HepG2 (cell line): ENCODE results near the gene GATAD2B. TPM values are rescaled to one million over a fixed set of nuclear protein-coding genes. Genes with fewer than 3 reads are reported as not detected.

Experiments used
- AHDC1 ChIP-seq: sonication (generic); formaldehyde crosslinking; IDR thresholded peaks from 2 replicates; pipeline ENCODE4 v1.5.1; 2020; ENCODE audit warnings: mild to moderate bottlenecking, missing genetic modification reagents, borderline replicate concordance
- BRCA1 ChIP-seq: sonication (generic); formaldehyde crosslinking; IDR thresholded peaks from 2 replicates; pipeline ENCODE4 v1.4.0; 2020; ENCODE audit warnings: missing genetic modification reagents
- CC2D1A ChIP-seq: sonication (generic); formaldehyde crosslinking; IDR thresholded peaks from 2 replicates; pipeline ENCODE4 v1.8.1; 2023; ENCODE audit warnings: mild to moderate bottlenecking, missing genetic modification reagents
- DPF2 ChIP-seq: sonication (generic); formaldehyde crosslinking; IDR thresholded peaks from 2 replicates; pipeline ENCODE4 v1.4.0; 2020; ENCODE audit warnings: mild to moderate bottlenecking, low read depth, missing genetic modification reagents, borderline replicate concordance
- POLR2A ChIP-seq, 2 experiments: IDR thresholded peaks; 2 replicates each; pipeline ENCODE4 v1.6.1; 2011; ENCODE audit warnings: low read depth in 2 of 2, low read length in 2 of 2, mild to moderate bottlenecking in 1 of 2, moderate library complexity in 1 of 2; ENCODE audit not compliant: insufficient read depth in 1 of 2
- RBM22 ChIP-seq: fragments of 200-400 bp; formaldehyde crosslinking; optimal IDR thresholded peaks from 2 replicates; pipeline ENCODE3; 2017; ENCODE audit warnings: mild to moderate bottlenecking, low read length, moderate library complexity
- SMAD1 ChIP-seq: sonication (generic); formaldehyde crosslinking; IDR thresholded peaks from 2 replicates; pipeline ENCODE4 v1.4.0; 2020; ENCODE audit warnings: missing genetic modification reagents, low read depth, mild to moderate bottlenecking, borderline replicate concordance
- SRSF4 ChIP-seq: fragments of 200-400 bp; formaldehyde crosslinking; IDR thresholded peaks from one replicate; pipeline ENCODE4 v1.6.1; 2018; ENCODE audit warnings: mild to moderate bottlenecking, low read depth, low read length, moderate library complexity; ENCODE audit not compliant: poor library complexity, severe bottlenecking
- ZNF124 ChIP-seq: sonication (generic); formaldehyde crosslinking; IDR thresholded peaks from 2 replicates; pipeline ENCODE4 v1.4.0; 2020; ENCODE audit warnings: missing genetic modification reagents
- ZNF350 ChIP-seq: sonication (generic); formaldehyde crosslinking; IDR thresholded peaks from 2 replicates; pipeline ENCODE4 v1.4.0; 2020; ENCODE audit warnings: mild to moderate bottlenecking, low read depth, missing genetic modification reagents, borderline replicate concordance
- ZNF790 ChIP-seq: sonication (generic); formaldehyde crosslinking; IDR thresholded peaks from 2 replicates; pipeline ENCODE4 v1.8.0; 2022; ENCODE audit warnings: missing genetic modification reagents, mild to moderate bottlenecking, borderline replicate concordance
- polyA plus RNA-seq, 8 experiments: library from polyadenylated mRNA; depleted of rRNA in 3 of 8; stranded (reverse) in 7 of 8; unstranded in 1 of 8; fragments of >200 nt; fragmentation: Illumina TruSeq in 4 of 8; extraction: Trizol in 4 of 8; gene quantifications; 2 replicates each; pipeline versions ENCODE4 v1.2.1 to v1.2.3, GENCODE V29; 2011 to 2016; ENCODE audit warnings: low read depth in 4 of 8, missing spikeins in 1 of 8, mixed read lengths in 1 of 8; ENCODE audit not compliant: insufficient read depth in 1 of 8
- total RNA-seq, 5 experiments: library from RNA; depleted of rRNA; stranded (reverse); fragments of >200 nt; fragmentation: Illumina TruSeq; extraction: Trizol; gene quantifications; 2 replicates each; pipeline ENCODE4 v1.2.3, GENCODE V29; 2016; ENCODE audit warnings: low read depth in 1 of 5
- TF ChIP-seq, protein P1 (sequence below): sonication (generic); formaldehyde crosslinking; IDR thresholded peaks from 2 replicates; pipeline ENCODE4 v1.5.0; 2020; ENCODE audit warnings: mild to moderate bottlenecking, missing genetic modification reagents, borderline replicate concordance
- TF ChIP-seq, protein P2 (sequence below): sonication (generic); formaldehyde crosslinking; IDR thresholded peaks from 2 replicates; pipeline ENCODE4 v1.5.0; 2020; ENCODE audit warnings: missing genetic modification reagents

GATAD2B gene
- total and polyA plus RNA-seq, 2 of the 13 experiments (the other 11 are each of a cell fraction or from before 2014, with no cell fraction given): 3.2 to 5.2 TPM

GRCh38 chr1:153963030-153963849 lies 40.5 kb upstream of the GATAD2B start, which contains the start of gene SLC39A1 (continued):
- TF ChIP-seq, protein P1, sequence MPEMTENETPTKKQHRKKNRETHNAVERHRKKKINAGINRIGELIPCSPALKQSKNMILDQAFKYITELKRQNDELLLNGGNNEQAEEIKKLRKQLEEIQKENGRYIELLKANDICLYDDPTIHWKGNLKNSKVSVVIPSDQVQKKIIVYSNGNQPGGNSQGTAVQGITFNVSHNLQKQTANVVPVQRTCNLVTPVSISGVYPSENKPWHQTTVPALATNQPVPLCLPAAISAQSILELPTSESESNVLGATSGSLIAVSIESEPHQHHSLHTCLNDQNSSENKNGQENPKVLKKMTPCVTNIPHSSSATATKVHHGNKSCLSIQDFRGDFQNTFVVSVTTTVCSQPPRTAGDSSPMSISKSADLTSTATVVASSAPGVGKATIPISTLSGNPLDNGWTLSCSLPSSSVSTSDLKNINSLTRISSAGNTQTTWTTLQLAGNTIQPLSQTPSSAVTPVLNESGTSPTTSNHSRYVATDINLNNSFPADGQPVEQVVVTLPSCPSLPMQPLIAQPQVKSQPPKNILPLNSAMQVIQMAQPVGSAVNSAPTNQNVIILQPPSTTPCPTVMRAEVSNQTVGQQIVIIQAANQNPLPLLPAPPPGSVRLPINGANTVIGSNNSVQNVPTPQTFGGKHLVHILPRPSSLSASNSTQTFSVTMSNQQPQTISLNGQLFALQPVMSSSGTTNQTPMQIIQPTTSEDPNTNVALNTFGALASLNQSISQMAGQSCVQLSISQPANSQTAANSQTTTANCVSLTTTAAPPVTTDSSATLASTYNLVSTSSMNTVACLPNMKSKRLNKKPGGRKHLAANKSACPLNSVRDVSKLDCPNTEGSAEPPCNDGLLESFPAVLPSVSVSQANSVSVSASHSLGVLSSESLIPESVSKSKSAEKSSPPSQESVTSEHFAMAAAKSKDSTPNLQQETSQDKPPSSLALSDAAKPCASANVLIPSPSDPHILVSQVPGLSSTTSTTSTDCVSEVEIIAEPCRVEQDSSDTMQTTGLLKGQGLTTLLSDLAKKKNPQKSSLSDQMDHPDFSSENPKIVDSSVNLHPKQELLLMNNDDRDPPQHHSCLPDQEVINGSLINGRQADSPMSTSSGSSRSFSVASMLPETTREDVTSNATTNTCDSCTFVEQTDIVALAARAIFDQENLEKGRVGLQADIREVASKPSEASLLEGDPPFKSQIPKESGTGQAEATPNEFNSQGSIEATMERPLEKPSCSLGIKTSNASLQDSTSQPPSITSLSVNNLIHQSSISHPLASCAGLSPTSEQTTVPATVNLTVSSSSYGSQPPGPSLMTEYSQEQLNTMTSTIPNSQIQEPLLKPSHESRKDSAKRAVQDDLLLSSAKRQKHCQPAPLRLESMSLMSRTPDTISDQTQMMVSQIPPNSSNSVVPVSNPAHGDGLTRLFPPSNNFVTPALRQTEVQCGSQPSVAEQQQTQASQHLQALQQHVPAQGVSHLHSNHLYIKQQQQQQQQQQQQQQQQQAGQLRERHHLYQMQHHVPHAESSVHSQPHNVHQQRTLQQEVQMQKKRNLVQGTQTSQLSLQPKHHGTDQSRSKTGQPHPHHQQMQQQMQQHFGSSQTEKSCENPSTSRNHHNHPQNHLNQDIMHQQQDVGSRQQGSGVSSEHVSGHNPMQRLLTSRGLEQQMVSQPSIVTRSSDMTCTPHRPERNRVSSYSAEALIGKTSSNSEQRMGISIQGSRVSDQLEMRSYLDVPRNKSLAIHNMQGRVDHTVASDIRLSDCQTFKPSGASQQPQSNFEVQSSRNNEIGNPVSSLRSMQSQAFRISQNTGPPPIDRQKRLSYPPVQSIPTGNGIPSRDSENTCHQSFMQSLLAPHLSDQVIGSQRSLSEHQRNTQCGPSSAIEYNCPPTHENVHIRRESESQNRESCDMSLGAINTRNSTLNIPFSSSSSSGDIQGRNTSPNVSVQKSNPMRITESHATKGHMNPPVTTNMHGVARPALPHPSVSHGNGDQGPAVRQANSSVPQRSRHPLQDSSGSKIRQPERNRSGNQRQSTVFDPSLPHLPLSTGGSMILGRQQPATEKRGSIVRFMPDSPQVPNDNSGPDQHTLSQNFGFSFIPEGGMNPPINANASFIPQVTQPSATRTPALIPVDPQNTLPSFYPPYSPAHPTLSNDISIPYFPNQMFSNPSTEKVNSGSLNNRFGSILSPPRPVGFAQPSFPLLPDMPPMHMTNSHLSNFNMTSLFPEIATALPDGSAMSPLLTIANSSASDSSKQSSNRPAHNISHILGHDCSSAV (CRISPR knock-in tag): no peak
- no peak for TF ChIP-seq SRSF4
- TF ChIP-seq RBM22: no peak
- no peak for TF ChIP-seq ZNF124
- TF ChIP-seq, protein P2, sequence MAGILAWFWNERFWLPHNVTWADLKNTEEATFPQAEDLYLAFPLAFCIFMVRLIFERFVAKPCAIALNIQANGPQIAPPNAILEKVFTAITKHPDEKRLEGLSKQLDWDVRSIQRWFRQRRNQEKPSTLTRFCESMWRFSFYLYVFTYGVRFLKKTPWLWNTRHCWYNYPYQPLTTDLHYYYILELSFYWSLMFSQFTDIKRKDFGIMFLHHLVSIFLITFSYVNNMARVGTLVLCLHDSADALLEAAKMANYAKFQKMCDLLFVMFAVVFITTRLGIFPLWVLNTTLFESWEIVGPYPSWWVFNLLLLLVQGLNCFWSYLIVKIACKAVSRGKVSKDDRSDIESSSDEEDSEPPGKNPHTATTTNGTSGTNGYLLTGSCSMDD (CRISPR knock-in tag): no peak
- 0 out of 2 replicates have a peak, but pooled peaks have one; percentile 31 for TF ChIP-seq ZNF790 (CRISPR knock-in tag)
- TF ChIP-seq ZNF350 (CRISPR knock-in tag): no peak
- peak; percentile 77 to 83 for TF ChIP-seq POLR2A (IDR thresholded peaks at IDR 0.05; ENCODE audit: insufficient read depth in 1 of 2, low read depth in 2 of 2, low read length in 2 of 2)
- TF ChIP-seq CC2D1A (CRISPR knock-in tag): no peak
- TF ChIP-seq AHDC1 (CRISPR knock-in tag): no peak
- no peak for TF ChIP-seq SMAD1 (CRISPR knock-in tag)
- TF ChIP-seq BRCA1 (CRISPR knock-in tag): 0 out of 2 replicates have a peak, but pooled peaks have one; percentile 23
- no peak for TF ChIP-seq DPF2
